Natural killer cell (primary cell): Measurements from ENCODE around the gene COL27A1. TPM values are rescaled to one million over a fixed set of nuclear protein-coding genes. Genes with fewer than 3 reads are reported as not detected.

Source experiments
- ATAC-seq, 3 donors: fragments of 150-1000 bp in 2 of 3; fragments of 200-7000 bp in 1 of 3; cut with Tn5 transposase; 1 replicate in 1 of 3; 2 replicates in 2 of 3; pipeline ENCODE4 v1.10.0; 2021; ENCODE audit warnings: mild to moderate bottlenecking in 2 of 3, moderate library complexity in 2 of 3
- DNase-seq, 2 donors: peaks; one replicate each; pipeline versions ENCODE4 v3.0.0 to v3.0.0-alpha.2; 2013 to 2021; ENCODE audit warnings: mixed read lengths in 1 of 2
- H3K27ac ChIP-seq: one replicate; pipeline ENCODE4 v1.5.1; 2013; ENCODE audit warnings: mild to moderate bottlenecking, low read length
- H3K27me3 ChIP-seq: one replicate; pipeline ENCODE4 v1.6.1; 2013; ENCODE audit warnings: low read length; ENCODE audit not compliant: control insufficient read depth, insufficient read depth
- H3K36me3 ChIP-seq: one replicate; pipeline ENCODE4 v1.6.1; 2013; ENCODE audit warnings: low read length; ENCODE audit not compliant: control insufficient read depth, insufficient read depth
- H3K4me1 ChIP-seq: one replicate; pipeline ENCODE4 v1.6.1; 2013; ENCODE audit warnings: low read length; ENCODE audit not compliant: control insufficient read depth, insufficient read depth
- H3K4me3 ChIP-seq: one replicate; pipeline ENCODE4 v1.5.1; 2013; ENCODE audit warnings: low read length
- H3K9me3 ChIP-seq: one replicate; pipeline ENCODE4 v1.6.1; 2013; ENCODE audit warnings: low read length; ENCODE audit not compliant: control insufficient read depth, insufficient read depth
- H3K27ac Mint-ChIP-seq, 2 donors: one replicate each; pipeline ENCODE4 v1.8.0; 2022; ENCODE audit warnings: mild to moderate bottlenecking in 2 of 2, mixed read lengths in 2 of 2, moderate library complexity in 1 of 2
- H3K27me3 Mint-ChIP-seq, 2 donors: one replicate each; pipeline ENCODE4 v1.8.0; 2022; ENCODE audit warnings: low read depth in 2 of 2, mixed read lengths in 2 of 2
- H3K36me3 Mint-ChIP-seq: one replicate; pipeline ENCODE4 v1.8.0; 2022; ENCODE audit warnings: mixed read lengths
- H3K4me1 Mint-ChIP-seq, 2 donors: one replicate each; pipeline ENCODE4 v1.8.0; 2022; ENCODE audit warnings: mixed read lengths in 2 of 2
- H3K4me3 Mint-ChIP-seq: one replicate; pipeline ENCODE4 v1.8.0; 2022; ENCODE audit warnings: mild to moderate bottlenecking, moderate library complexity, mixed read lengths
- H3K9me3 Mint-ChIP-seq, 2 donors: one replicate each; pipeline ENCODE4 v1.8.0; 2022; ENCODE audit warnings: mixed read lengths in 2 of 2
- WGBS: methylation state at CpG from one replicate; pipeline ENCODE4 v1.1.7; 2013; ENCODE audit warnings: missing lambda C conversion rate; ENCODE audit not compliant: insufficient coverage; 5-methylcytosine and 5-hydroxymethylcytosine counted together
- intact Hi-C: fragments of 100-400 bp; cut with micrococcal nuclease; formaldehyde crosslinking; loops from one replicate; pipeline ENCODE4 v1.14.2; 2022
- total RNA-seq, 4 donors: library from RNA; stranded (reverse); fragments of 120-200 nt in 1 of 4; gene quantifications; one replicate each; pipeline versions ENCODE4 v1.2.3 to v1.2.4, GENCODE V29; 2013 to 2022
- TF ChIP-seq, protein P1 (sequence below): fragments of 200-600 bp; IDR thresholded peaks from one replicate; pipeline ENCODE4 v1.8.0; 2022; ENCODE audit warnings: antibody characterized with exemption

COL27A1 gene
- total RNA-seq, 3 donors from 2014 or later (not counting 1 experiment from before 2014, with no cell fraction given): not detected

DNA sequence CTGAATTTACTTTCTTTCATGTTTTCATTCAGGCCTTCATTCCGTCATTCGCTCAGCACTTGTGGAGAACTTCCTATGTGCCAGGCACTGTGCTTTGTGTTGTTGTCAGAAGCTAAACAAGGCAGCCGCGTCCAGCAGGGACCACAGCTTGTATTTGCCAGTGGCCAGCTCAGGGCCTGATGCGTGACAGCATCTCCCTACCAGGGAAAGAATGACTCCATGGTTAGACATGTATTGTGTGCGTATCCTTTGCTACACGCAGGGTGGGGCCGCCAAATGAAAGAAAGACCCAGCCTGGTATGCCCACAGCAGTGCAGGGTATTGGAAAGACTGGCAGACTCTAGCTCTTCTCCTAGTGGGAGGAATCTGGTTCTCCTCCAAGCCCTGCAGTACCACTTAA, 4.7 kb upstream of the COL27A1 start:
- peaks cover 28% of the 10 kb centered on the region for H3K27me3 ChIP-seq
- Mint-ChIP-seq H3K27me3 (peaks cover 37 to 38% of the 10 kb centered on the region in 2 donors), H3K27ac (no peak overlapping the region)

DNA sequence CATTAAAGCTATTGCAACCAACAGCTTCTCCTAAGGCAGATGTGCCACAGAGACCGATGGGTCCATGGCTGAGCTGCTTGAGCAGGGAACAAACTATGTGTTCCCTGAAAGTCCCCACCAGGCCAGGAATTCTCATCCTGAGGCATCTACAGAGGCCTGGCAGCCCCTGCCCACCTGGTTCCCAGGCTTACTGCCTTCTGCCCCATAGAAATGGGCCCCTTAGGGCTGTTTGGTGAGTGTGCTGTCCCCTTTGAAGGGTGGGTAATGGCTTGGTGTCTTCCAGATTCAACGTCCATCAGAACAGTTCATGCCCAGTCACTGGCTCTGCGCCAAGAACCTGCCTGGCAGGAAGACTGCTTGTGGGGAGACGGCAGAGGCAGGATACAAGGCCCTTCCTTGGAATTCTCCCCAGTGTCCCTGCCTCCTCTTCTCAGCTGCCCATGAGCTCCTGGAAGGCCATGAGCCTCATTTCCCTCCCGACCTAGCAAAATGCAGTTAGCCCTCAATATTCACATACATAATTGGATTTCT, 3.8 kb upstream of the COL27A1 start:
- TF ChIP-seq, protein P1, sequence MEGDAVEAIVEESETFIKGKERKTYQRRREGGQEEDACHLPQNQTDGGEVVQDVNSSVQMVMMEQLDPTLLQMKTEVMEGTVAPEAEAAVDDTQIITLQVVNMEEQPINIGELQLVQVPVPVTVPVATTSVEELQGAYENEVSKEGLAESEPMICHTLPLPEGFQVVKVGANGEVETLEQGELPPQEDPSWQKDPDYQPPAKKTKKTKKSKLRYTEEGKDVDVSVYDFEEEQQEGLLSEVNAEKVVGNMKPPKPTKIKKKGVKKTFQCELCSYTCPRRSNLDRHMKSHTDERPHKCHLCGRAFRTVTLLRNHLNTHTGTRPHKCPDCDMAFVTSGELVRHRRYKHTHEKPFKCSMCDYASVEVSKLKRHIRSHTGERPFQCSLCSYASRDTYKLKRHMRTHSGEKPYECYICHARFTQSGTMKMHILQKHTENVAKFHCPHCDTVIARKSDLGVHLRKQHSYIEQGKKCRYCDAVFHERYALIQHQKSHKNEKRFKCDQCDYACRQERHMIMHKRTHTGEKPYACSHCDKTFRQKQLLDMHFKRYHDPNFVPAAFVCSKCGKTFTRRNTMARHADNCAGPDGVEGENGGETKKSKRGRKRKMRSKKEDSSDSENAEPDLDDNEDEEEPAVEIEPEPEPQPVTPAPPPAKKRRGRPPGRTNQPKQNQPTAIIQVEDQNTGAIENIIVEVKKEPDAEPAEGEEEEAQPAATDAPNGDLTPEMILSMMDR: no peak
- Histone ChIP-seq H3K36me3 (no peaks in the 10 kb centered on the region), H3K9me3 (no peaks in the 10 kb centered on the region), H3K27me3 (peaks cover 30% of the 10 kb centered on the region), H3K4me1 (peaks cover 17% of the 10 kb centered on the region), H3K4me3 (no peak overlapping the region), H3K27ac (no peak overlapping the region)
- peaks cover 10 to 17% of the 10 kb centered on the region in 2 donors for H3K4me1 Mint-ChIP-seq
- WGBS: 74% methylated on average over 5 of the region's 5 CpGs
- DNase-seq (no peak), ATAC-seq (no peak)
- no peaks in the 10 kb centered on the region for H3K36me3 Mint-ChIP-seq
- no peak overlapping the region for H3K27ac Mint-ChIP-seq
- no peaks in the 10 kb centered on the region for H3K9me3 Mint-ChIP-seq
- H3K4me3 Mint-ChIP-seq: no peak overlapping the region
- intact Hi-C loops: no loop called here
- peaks cover 40 to 43% of the 10 kb centered on the region in 2 donors for H3K27me3 Mint-ChIP-seq

More for the DNA sequence above, 4.7 kb upstream of the COL27A1 start:
- H3K4me3 ChIP-seq: no peak overlapping the region
- no peak overlapping the region for H3K27ac ChIP-seq
- H3K4me1 ChIP-seq: peaks cover 14% of the 10 kb centered on the region
- DNase-seq (no peak), ATAC-seq (no peak)
- intact Hi-C loops: no loop called here
- H3K9me3 ChIP-seq: no peaks in the 10 kb centered on the region
- no peaks in the 10 kb centered on the region for H3K36me3 ChIP-seq
- Mint-ChIP-seq H3K4me3 (no peak overlapping the region), H3K4me1 (peaks cover 6 to 13% of the 10 kb centered on the region in 2 donors), H3K9me3 (no peaks in the 10 kb centered on the region), H3K36me3 (no peaks in the 10 kb centered on the region)
- 83% methylated on average over 8 of the region's 8 CpGs for WGBS
- TF ChIP-seq, protein P1: no peak

DNA sequence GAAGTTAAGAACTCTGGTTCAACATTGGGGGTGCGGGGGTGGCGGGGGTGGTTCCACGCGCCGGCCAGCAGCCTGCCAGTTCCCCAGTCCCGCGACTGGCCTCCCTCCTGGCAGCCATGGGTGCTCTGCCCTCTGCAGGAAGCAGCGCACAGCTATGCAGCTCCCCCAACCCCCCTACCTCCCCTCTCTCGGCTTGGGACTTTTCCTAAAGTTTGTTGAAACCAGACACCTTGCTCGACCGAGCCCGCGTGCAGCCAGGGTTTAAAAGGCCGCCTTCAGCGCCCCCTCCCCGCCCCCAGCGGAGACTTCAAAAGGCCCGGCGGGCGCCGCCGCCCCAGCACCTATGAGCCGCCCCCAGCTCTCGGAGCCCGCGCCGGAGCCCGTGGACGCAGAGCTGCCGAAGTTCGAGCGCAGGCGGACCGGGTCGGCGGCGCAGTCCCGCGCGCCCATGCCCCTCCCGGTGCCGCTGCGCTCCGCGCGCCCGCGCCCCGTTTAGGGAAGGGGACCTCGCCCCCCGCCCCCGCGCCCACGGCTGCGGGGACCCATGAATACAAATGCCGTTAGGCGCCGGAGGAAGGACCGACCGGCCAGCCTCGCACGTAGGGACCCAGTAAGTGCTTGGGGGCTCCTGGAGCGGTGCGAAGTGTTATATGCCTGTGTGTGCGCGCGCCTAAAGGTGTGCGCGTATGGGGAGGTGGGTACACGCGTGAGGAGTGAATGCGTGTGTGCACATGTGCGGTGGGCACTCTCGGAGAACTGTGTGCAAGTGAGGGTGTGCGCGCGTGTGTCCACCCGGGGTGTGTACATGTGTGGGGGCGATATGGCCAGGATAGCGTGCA, 1.4 kb upstream of the COL27A1 start:
- no peak overlapping the region for H3K27ac Mint-ChIP-seq
- Histone ChIP-seq H3K9me3 (no peaks in the 10 kb centered on the region), H3K36me3 (no peaks in the 10 kb centered on the region), H3K4me1 (peaks cover 18% of the 10 kb centered on the region), H3K27ac (no peak overlapping the region), H3K4me3 (no peak overlapping the region), H3K27me3 (peaks cover 31% of the 10 kb centered on the region)
- ATAC-seq (no peak), DNase-seq (peak in 1 of 2 donors; percentile 16)
- intact Hi-C loops: loop anchor here (2.0 kb wide), 1 partner anchor 137 kb away; no protein-coding TSS in a partner anchor
- no peaks in the 10 kb centered on the region for H3K36me3 Mint-ChIP-seq
- 2% methylated on average over 80 of the region's 80 CpGs for WGBS
- H3K9me3 Mint-ChIP-seq: no peaks in the 10 kb centered on the region
- peaks cover 11 to 18% of the 10 kb centered on the region in 2 donors for H3K4me1 Mint-ChIP-seq
- H3K27me3 Mint-ChIP-seq: peaks cover 43 to 56% of the 10 kb centered on the region in 2 donors
- TF ChIP-seq, protein P1: no peak
- peak overlapping the region; percentile 47 for H3K4me3 Mint-ChIP-seq
